IMR-90 (cell line): ENCODE measurements around the gene ZNF408.

Source experiments
- CHD1 ChIP-seq: IDR thresholded peaks from 2 replicates; pipeline ENCODE4 v1.6.1; 2012; ENCODE audit warnings: low read depth, low read length, improper control_type of control experiment
- FOS ChIP-seq: fragments of 150-350 bp; IDR thresholded peaks from 2 replicates; pipeline ENCODE4 v1.6.1; 2016; ENCODE audit warnings: low read depth, low read length
- MAZ ChIP-seq: IDR thresholded peaks from 2 replicates; pipeline ENCODE4 v1.6.1; 2012; ENCODE audit warnings: low read depth, mild to moderate bottlenecking, low read length, improper control_type of control experiment, moderate library complexity, borderline replicate concordance
- POLR2A ChIP-seq: IDR thresholded peaks from 2 replicates; pipeline ENCODE4 v1.6.1; 2012; ENCODE audit warnings: mild to moderate bottlenecking, low read depth, low read length
- RAD21 ChIP-seq: IDR thresholded peaks from 2 replicates; pipeline ENCODE4 v1.6.1; 2012; ENCODE audit warnings: low read length, improper control_type of control experiment
- RCOR1 ChIP-seq: IDR thresholded peaks from 2 replicates; pipeline ENCODE4 v1.6.1; 2012; ENCODE audit warnings: mild to moderate bottlenecking, low read length, improper control_type of control experiment; ENCODE audit not compliant: insufficient replicate concordance
- RFX5 ChIP-seq: IDR thresholded peaks from 2 replicates; pipeline ENCODE4 v1.8.0; 2012; ENCODE audit warnings: low read depth, mild to moderate bottlenecking, low read length, moderate library complexity
- USF2 ChIP-seq: fragments of 150-350 bp; IDR thresholded peaks from 2 replicates; pipeline ENCODE4 v1.6.1; 2017; ENCODE audit warnings: mild to moderate bottlenecking, antibody characterized with exemption, low read length, low read depth
- TF ChIP-seq, protein P1 (sequence below): conservative IDR thresholded peaks from 2 replicates; pipeline ENCODE4 v1.5.1; 2012; ENCODE audit warnings: mild to moderate bottlenecking, low read depth, low read length, improper control_type of control experiment
- TF ChIP-seq, protein P2 (sequence below): fragments of 150-350 bp; IDR thresholded peaks from 2 replicates; pipeline ENCODE4 v1.6.1; 2016; ENCODE audit warnings: low read depth, mild to moderate bottlenecking, low read length, moderate library complexity, borderline replicate concordance

GRCh38 chr11:46706886-46707285 lies 6.1 kb downstream of the ZNF408 start:
- TF ChIP-seq, protein P1, sequence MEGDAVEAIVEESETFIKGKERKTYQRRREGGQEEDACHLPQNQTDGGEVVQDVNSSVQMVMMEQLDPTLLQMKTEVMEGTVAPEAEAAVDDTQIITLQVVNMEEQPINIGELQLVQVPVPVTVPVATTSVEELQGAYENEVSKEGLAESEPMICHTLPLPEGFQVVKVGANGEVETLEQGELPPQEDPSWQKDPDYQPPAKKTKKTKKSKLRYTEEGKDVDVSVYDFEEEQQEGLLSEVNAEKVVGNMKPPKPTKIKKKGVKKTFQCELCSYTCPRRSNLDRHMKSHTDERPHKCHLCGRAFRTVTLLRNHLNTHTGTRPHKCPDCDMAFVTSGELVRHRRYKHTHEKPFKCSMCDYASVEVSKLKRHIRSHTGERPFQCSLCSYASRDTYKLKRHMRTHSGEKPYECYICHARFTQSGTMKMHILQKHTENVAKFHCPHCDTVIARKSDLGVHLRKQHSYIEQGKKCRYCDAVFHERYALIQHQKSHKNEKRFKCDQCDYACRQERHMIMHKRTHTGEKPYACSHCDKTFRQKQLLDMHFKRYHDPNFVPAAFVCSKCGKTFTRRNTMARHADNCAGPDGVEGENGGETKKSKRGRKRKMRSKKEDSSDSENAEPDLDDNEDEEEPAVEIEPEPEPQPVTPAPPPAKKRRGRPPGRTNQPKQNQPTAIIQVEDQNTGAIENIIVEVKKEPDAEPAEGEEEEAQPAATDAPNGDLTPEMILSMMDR = no peak
- TF ChIP-seq RCOR1 (no peak), POLR2A (no peak), RAD21 (no peak), CHD1 (no peak), MAZ (no peak), USF2 (no peak), RFX5 (no peak), FOS (no peak)
- TF ChIP-seq, protein P2, sequence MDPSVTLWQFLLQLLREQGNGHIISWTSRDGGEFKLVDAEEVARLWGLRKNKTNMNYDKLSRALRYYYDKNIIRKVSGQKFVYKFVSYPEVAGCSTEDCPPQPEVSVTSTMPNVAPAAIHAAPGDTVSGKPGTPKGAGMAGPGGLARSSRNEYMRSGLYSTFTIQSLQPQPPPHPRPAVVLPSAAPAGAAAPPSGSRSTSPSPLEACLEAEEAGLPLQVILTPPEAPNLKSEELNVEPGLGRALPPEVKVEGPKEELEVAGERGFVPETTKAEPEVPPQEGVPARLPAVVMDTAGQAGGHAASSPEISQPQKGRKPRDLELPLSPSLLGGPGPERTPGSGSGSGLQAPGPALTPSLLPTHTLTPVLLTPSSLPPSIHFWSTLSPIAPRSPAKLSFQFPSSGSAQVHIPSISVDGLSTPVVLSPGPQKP = no peak
